Measurements from ENCODE around the gene TMEM272. TPM values are rescaled to one million over a fixed set of nuclear protein-coding genes. Genes with fewer than 3 reads are reported as not detected.

TMEM272 gene
- polyA plus RNA-seq, 1 of the 3 experiments (the other 2 are of a cell fraction): not detected

- DNase-seq: no peak
- Histone ChIP-seq H4K20me1 (ENCODE audit: insufficient read depth) (no peaks in the 10 kb centered on the region), H3K36me3 (replicated peaks in 1 of 2; ENCODE audit: control insufficient read depth in 1 of 2, insufficient read depth in 2 of 2, low read length in 1 of 2) (no peaks in the 10 kb centered on the region), H3K9ac (no peak overlapping the region), H3K4me1 (ENCODE audit: control insufficient read depth in 1 of 2, insufficient read depth in 2 of 2, low read depth in 1 of 2, low read length in 1 of 2) (peaks cover 5 to 21% of the 10 kb centered on the region in 2 experiments; a peak in 3 of 4 replicates), H3K27ac (ENCODE audit: low read depth in 2 of 2, low read length in 1 of 2) (peak overlapping the region; percentile 39 to 65; a peak in 3 of 4 replicates), H3K9me3 (no peaks in the 10 kb centered on the region), H3K9me2 (no peaks in the 10 kb centered on the region), H3K4me3 (ENCODE audit: low read depth in 2 of 2, low read length in 1 of 2) (no peak overlapping the region), H3K79me2 (ENCODE audit: insufficient read depth) (no peaks in the 10 kb centered on the region), H3K4me2 (no peak overlapping the region), H3K27me3 (ENCODE audit: insufficient read depth) (no peaks in the 10 kb centered on the region), H2AFZ (ENCODE audit: low read depth) (peak overlapping the region; percentile 64; the same call in 1 of the 2 replicates), H3F3A (replicated peaks; ENCODE audit: insufficient read depth) (peaks cover 8% of the 10 kb centered on the region)
- POLR2A ChIA-PET: no interaction called here
- CTCF ChIA-PET: interaction anchor here (0.8 to 1.0 kb wide), 2 partner anchors 8 to 9 kb away, joined by 3 read pairs; no protein-coding TSS in a partner anchor
- 67% methylated on average over 6 of the region's 6 CpGs for WGBS (ENCODE audit: low lambda C conversion rate)
- TF ChIP-seq TCF12 (IDR thresholded peaks at IDR 0.05) (peak; percentile 31; the same call in 1 of the 2 replicates), TAF1 (IDR thresholded peaks at IDR 0.05; ENCODE audit: borderline replicate concordance, low read depth, low read length) (no peak), ZBTB33 (IDR thresholded peaks at IDR 0.05; ENCODE audit: borderline replicate concordance, low read depth) (no peak), NFIC (IDR thresholded peaks at IDR 0.05; ENCODE audit: borderline replicate concordance) (no peak), IRF3 (IDR thresholded peaks at IDR 0.05; ENCODE audit: low read depth, low read length) (no peak), FOSL2 (IDR thresholded peaks at IDR 0.05; ENCODE audit: borderline replicate concordance, low read depth) (peak; percentile 94), RCOR1 (IDR thresholded peaks at IDR 0.05; ENCODE audit: low read length) (no peak), JUND (IDR thresholded peaks at IDR 0.05) (peak; percentile 82), CTCF (IDR thresholded peaks at IDR 0.05) (no peak), FOXM1 (IDR thresholded peaks at IDR 0.05; ENCODE audit: low read depth) (no peak), POLR2AphosphoS5 (IDR thresholded peaks at IDR 0.05; ENCODE audit: low read depth, low read length) (no peak), ELF1 (IDR thresholded peaks at IDR 0.05) (no peak), YY1 (IDR thresholded peaks at IDR 0.05; ENCODE audit: low read depth) (0 out of 2 replicates have a peak, but pooled peaks have one; percentile 32), PBX3 (IDR thresholded peaks at IDR 0.05) (no peak), NRF1 (IDR thresholded peaks at IDR 0.05; ENCODE audit: low read depth, low read length) (no peak), TEAD4 (IDR thresholded peaks at IDR 0.05; ENCODE audit: borderline replicate concordance, insufficient read depth) (no peak), MXI1 (IDR thresholded peaks at IDR 0.05; ENCODE audit: low read depth, low read length) (no peak), SIN3A (IDR thresholded peaks at IDR 0.05; ENCODE audit: borderline replicate concordance, low read depth, low read length) (no peak), GABPA (IDR thresholded peaks at IDR 0.05; ENCODE audit: low read depth) (no peak), USF1 (IDR thresholded peaks at IDR 0.05; ENCODE audit: borderline replicate concordance, low read depth) (no peak), REST (IDR thresholded peaks at IDR 0.05; ENCODE audit: low read depth, low read length) (no peak), CHD2 (IDR thresholded peaks at IDR 0.05; ENCODE audit: low read length, partially characterized antibody) (no peak), RAD21 (IDR thresholded peaks at IDR 0.05; ENCODE audit: low read length) (no peak), RXRA (IDR thresholded peaks at IDR 0.05; ENCODE audit: borderline replicate concordance, low read depth) (no peak)
These were observed 51.3 kb downstream of the TMEM272 start for GRCh38 chr13:51793570-51794271.

Data from SK-N-SH (cell line).